Keratinocyte (primary cell): ENCODE measurements around the gene SNX15.

Experiments
- EZH2 ChIP-seq: IDR thresholded peaks from one replicate; pipeline ENCODE4 v1.6.1; 2012; ENCODE audit warnings: inconsistent platforms, mild to moderate bottlenecking, low read length, moderate library complexity
- TF ChIP-seq, protein P1 (sequence below), 3 experiments: IDR thresholded peaks in 1 of 3; conservative IDR thresholded peaks in 1 of 3; optimal IDR thresholded peaks in 1 of 3; 2 replicates in 2 of 3; 3 replicates in 1 of 3; pipeline versions ENCODE3 to v1.5.1; 2011; ENCODE audit warnings: low read length in 3 of 3, mild to moderate bottlenecking in 3 of 3, moderate library complexity in 2 of 3, control low read depth in 1 of 3, inconsistent platforms in 1 of 3; ENCODE audit not compliant: insufficient read depth in 2 of 3; ENCODE audit errors: extremely low read depth in 1 of 3

DNA sequence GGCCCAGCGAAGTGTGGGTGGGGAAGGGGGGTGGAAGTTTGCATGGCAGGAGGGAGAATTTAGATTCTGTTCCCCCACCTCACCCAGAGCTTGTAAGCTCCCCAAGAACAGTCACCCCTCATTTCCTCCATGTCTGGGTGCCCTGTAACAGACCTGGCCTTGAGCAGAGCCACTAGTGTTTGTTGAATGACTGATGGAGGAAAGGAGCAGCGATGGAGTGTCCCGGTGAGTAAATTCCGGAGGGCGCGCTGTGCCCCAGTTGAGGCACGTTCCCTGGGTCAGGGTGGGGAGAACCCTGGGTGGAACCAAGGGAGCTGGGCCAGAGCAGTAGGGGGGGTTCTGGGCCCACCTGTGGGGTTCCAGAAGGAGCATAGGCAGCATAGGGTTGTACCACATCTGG lies 30.3 kb downstream of the SNX15 start:
- TF ChIP-seq, protein P1, sequence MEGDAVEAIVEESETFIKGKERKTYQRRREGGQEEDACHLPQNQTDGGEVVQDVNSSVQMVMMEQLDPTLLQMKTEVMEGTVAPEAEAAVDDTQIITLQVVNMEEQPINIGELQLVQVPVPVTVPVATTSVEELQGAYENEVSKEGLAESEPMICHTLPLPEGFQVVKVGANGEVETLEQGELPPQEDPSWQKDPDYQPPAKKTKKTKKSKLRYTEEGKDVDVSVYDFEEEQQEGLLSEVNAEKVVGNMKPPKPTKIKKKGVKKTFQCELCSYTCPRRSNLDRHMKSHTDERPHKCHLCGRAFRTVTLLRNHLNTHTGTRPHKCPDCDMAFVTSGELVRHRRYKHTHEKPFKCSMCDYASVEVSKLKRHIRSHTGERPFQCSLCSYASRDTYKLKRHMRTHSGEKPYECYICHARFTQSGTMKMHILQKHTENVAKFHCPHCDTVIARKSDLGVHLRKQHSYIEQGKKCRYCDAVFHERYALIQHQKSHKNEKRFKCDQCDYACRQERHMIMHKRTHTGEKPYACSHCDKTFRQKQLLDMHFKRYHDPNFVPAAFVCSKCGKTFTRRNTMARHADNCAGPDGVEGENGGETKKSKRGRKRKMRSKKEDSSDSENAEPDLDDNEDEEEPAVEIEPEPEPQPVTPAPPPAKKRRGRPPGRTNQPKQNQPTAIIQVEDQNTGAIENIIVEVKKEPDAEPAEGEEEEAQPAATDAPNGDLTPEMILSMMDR (optimal IDR thresholded peaks at IDR 0.05 in 1 of 3, IDR thresholded peaks at IDR 0.05 in 1 of 3, conservative IDR thresholded peaks at IDR 0.05 in 1 of 3; ENCODE audit: extremely low read depth in 1 of 3, insufficient read depth in 2 of 3, low read length in 3 of 3) = no peak
- no peak for TF ChIP-seq EZH2
